ENCODE measurements around the gene ITLN2.
A peak's percentile ranks its signal among the peaks of the same experiment; 100 is the strongest.

The ITLN2 gene

DNA sequence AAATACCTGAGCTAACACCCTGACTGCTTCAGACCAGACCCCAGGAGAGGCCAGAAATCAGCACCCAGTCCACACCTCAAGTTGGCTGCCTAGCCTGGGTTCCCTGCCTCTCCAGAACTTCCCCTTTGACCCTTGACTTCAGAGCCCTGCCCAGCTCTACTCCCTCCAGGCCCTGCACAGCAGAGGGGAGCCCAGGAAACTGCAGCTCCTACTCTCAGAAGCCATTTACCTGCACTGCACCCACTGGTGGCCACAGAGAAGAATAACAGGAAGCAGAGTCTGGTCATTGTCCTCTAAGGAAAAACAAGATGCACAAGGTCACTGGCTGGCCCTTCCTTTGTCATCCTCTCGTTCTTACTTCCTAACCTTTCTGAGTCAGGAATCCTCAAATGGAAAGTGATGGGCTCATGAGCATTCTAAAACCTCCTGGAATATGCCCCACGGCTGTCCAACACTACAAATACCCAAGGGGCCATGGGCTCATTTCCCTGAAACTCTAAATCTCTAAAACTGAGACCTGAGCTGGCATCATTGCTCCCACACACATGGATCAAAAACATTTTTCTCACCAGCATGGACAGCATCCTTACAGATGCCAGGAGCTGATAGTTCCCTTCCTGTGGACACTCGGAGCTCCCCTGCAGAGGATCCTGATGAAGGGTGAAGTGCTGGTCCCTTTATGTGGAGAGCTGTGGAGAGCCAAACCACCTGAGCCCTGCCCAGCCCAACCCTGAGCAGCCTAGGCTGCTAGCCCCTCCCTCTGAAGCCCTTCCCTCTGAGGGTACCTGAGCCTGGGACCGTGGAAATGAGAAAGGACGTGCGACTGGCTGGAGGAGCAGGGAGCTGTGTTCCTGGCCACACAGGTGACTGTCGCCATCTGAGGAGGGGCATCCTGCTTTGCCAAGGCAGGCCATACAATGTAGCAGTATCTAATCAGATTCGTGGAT lies at the start of gene ITLN2:
Gene ITLN2, minus strand, starts transcription at position 652 of the 947 bp plus-strand sequence. Its CDS starts 68 bp downstream, at position 584.
- TF ChIP-seq, protein P1, sequence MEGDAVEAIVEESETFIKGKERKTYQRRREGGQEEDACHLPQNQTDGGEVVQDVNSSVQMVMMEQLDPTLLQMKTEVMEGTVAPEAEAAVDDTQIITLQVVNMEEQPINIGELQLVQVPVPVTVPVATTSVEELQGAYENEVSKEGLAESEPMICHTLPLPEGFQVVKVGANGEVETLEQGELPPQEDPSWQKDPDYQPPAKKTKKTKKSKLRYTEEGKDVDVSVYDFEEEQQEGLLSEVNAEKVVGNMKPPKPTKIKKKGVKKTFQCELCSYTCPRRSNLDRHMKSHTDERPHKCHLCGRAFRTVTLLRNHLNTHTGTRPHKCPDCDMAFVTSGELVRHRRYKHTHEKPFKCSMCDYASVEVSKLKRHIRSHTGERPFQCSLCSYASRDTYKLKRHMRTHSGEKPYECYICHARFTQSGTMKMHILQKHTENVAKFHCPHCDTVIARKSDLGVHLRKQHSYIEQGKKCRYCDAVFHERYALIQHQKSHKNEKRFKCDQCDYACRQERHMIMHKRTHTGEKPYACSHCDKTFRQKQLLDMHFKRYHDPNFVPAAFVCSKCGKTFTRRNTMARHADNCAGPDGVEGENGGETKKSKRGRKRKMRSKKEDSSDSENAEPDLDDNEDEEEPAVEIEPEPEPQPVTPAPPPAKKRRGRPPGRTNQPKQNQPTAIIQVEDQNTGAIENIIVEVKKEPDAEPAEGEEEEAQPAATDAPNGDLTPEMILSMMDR (conservative IDR thresholded peaks at IDR 0.05; ENCODE audit: low read depth, low read length), result peak; percentile 78
- DNase-seq (ENCODE audit: low read depth), result peak; percentile 58

DNA sequence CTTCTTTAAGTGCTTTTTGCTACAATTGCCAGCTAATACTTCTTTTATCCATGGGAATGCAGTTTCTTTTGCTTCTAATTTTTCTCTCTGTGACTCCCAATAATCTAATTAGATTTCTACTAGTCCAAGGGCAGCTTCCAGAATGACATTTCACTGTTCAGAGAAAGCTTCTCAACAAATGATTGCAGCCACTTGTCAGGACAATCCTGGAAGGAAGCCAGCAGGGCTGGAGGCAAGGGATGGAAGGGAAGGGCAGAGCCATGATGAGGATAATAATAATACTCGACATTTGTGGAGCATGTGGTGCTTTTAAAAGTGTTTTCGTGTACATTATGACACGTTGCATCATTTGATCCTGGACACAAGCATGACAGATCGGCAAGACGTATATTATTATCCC lies 46.9 kb upstream of the ITLN2 start:
- no peak overlapping the region for H3K4me3 ChIP-seq (ENCODE audit: low read depth, low read length)
- TF ChIP-seq, protein P1 (conservative IDR thresholded peaks at IDR 0.05; ENCODE audit: low read depth, low read length), result no peak
- no peak for DNase-seq (ENCODE audit: low read depth)

More for the DNA sequence above, at the start of gene ITLN2:
- H3K4me3 ChIP-seq (ENCODE audit: low read depth, low read length), result no peak within 1 kb of the TSS

GRCh38 chr1:161000736-161001480 lies 46.3 kb upstream of the ITLN2 start:
- TF ChIP-seq, protein P1 (conservative IDR thresholded peaks at IDR 0.05; ENCODE audit: low read depth, low read length), result no peak
- H3K4me3 ChIP-seq (ENCODE audit: low read depth, low read length), result no peak overlapping the region
- DNase-seq (ENCODE audit: low read depth), result no peak

GRCh38 chr1:160999376-160999775 lies 44.8 kb upstream of the ITLN2 start:
- H3K4me3 ChIP-seq (ENCODE audit: low read depth, low read length), result no peak overlapping the region
- DNase-seq (ENCODE audit: low read depth), result no peak
- TF ChIP-seq, protein P1 (conservative IDR thresholded peaks at IDR 0.05; ENCODE audit: low read depth, low read length), result no peak

DNA sequence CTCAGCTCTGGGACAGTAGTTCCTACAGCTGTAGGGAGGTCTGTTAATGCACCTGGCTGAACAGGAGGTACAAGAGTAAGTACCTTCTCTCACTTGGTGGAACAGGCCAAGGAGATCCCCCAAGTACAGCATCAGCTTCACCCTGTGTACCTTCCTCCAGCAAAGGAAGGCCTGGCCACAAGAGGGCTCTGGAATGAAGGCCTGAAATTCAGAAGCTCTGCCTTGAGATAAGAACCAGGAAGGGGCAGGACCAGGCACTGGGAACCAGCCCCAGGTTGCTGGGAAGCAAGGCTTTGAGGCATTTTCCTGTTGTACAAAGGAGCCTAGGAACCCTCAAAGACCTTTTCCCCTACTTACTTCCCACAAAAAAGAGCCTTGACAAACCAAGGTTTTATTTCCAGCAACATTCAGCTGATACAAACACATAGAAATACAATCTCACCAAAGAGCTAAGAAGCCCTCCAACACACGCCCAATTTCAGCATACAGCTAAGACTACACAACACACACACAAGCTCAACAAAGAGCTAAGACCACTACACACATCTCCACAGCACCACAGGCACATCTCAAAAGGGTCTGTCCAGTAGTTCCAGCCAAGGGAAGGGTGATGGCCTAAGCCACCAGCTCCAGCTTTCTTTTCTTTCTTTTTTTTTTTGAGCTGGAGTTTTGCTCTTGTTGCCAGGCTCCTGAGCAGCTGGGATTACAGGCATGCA lies 42.9 kb upstream of the ITLN2 start:
- TF ChIP-seq, protein P1 (conservative IDR thresholded peaks at IDR 0.05; ENCODE audit: low read depth, low read length), result peak; percentile 93
- peak; percentile 88 for DNase-seq (ENCODE audit: low read depth)
- H3K4me3 ChIP-seq (ENCODE audit: low read depth, low read length), result no peak overlapping the region

DNA sequence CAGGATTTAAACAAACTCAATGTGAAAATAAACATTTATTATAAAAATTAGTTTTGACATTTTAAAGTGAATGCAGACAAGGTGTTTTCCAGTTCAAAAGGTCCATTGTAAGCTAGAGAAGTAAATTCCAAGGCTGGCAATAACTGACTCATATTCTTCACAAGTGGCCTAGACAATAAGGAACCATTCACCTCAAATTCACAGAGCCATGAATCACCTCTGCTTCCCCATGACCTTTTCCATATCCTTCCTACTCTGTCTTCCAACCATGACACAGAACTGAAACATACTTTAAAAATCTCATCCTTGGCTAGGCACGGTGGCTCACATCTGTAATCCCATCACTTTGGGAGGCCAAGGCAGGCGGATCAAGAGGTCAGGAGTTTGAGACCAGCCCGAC lies 41.6 kb upstream of the ITLN2 start:
- H3K4me3 ChIP-seq (ENCODE audit: low read depth, low read length), result no peak overlapping the region
- no peak for DNase-seq (ENCODE audit: low read depth)
- TF ChIP-seq, protein P1 (conservative IDR thresholded peaks at IDR 0.05; ENCODE audit: low read depth, low read length), result no peak

All from choroid plexus epithelial cell (primary cell).